ENCODE results near the gene PTGIS.

Gene PTGIS

GRCh38 chr20:49532285-49532946 is 35.5 kb downstream of the PTGIS start:
- DNase-seq: no peak

GRCh38 chr20:49529470-49529869 is 38.5 kb downstream of the PTGIS start:
- DNase-seq: no peak

GRCh38 chr20:49526568-49526967 is 41.4 kb downstream of the PTGIS start:
- DNase-seq: no peak

- DNase-seq: no peak
Measured at GRCh38 chr20:49526056-49526455, 41.9 kb downstream of the PTGIS start.

- DNase-seq: no peak
Measured at GRCh38 chr20:49523767-49524360, 44.1 kb downstream of the PTGIS start.

- DNase-seq: no peak
Measured at GRCh38 chr20:49521356-49521755, 46.6 kb downstream of the PTGIS start.

GRCh38 chr20:49519777-49520359 is 48.1 kb downstream of the PTGIS start:
- no peak for DNase-seq

- DNase-seq: no peak
Measured at GRCh38 chr20:49519212-49519712, 48.7 kb downstream of the PTGIS start.

- DNase-seq: no peak
Measured at GRCh38 chr20:49518576-49518975, 49.4 kb downstream of the PTGIS start.

GRCh38 chr20:49517805-49518100 is 50.2 kb downstream of the PTGIS start:
- no peak for DNase-seq

GRCh38 chr20:49516916-49517804 is 50.8 kb downstream of the PTGIS start:
- DNase-seq: no peak

GRCh38 chr20:49515586-49515985 is 52.4 kb downstream of the PTGIS start:
- DNase-seq: no peak

- no peak for DNase-seq
Measured at GRCh38 chr20:49513517-49513916, 54.4 kb downstream of the PTGIS start.

GRCh38 chr20:49513009-49513408 is 54.9 kb downstream of the PTGIS start:
- DNase-seq: no peak

- DNase-seq: no peak
Measured at GRCh38 chr20:49511788-49512525, 56.0 kb downstream of the PTGIS start.

- no peak for DNase-seq
Measured at GRCh38 chr20:49510562-49511122, 57.3 kb downstream of the PTGIS start.

- DNase-seq: peak in 9 of 51 donors; percentile 3 to 58 (median 12)
Measured at GRCh38 chr20:49508435-49509199, 59.3 kb downstream of the PTGIS start.

GRCh38 chr20:49507741-49508434 is 60.0 kb downstream of the PTGIS start:
- peak in 2 of 51 donors; percentile 6 to 36 for DNase-seq

GRCh38 chr20:49505518-49505917 is 62.4 kb downstream of the PTGIS start:
- DNase-seq: peak in 35 of 51 donors; percentile 1 to 84 (median 48)

GRCh38 chr20:49503176-49503575 is 64.8 kb downstream of the PTGIS start:
- no peak for DNase-seq
